Measurements from ENCODE around the gene SOCS1. TPM values are rescaled to one million over a fixed set of nuclear protein-coding genes. Genes with fewer than 3 reads are reported as not detected.

Gene SOCS1
- total RNA-seq, 1 experiment from 2014 or later, result 1.4 TPM

GRCh38 chr16:11272484-11272883 is 16.5 kb upstream of the SOCS1 start:
- intact Hi-C loops (cut with micrococcal nuclease), result no loop called here
- H3K27me3 Mint-ChIP-seq (ENCODE audit: insufficient read depth, unreplicated experiment), result peaks cover 33% of the 10 kb centered on the region
- H3K4me3 Mint-ChIP-seq (ENCODE audit: unreplicated experiment), result no peak overlapping the region
- no peak for DNase-seq (ENCODE audit: unreplicated experiment)
- POLR2A ChIA-PET, result no interaction called here
- H3K4me1 Mint-ChIP-seq (ENCODE audit: insufficient read depth, unreplicated experiment), result peaks cover 6% of the 10 kb centered on the region
- no peak for TF ChIP-seq CTCF (IDR thresholded peaks at IDR 0.05; ENCODE audit: unreplicated experiment)
- CTCF ChIA-PET, result interaction anchor here (0.6 to 2.8 kb wide), 5 partner anchors 16 to 308 kb away, joined by 3 to 9 read pairs (median 5); partner anchors contain the start of gene SOCS1
- H3K9me3 Mint-ChIP-seq (ENCODE audit: unreplicated experiment), result no peaks in the 10 kb centered on the region
- BruUV-seq (replicated peaks), result no TSS peak
- no peak overlapping the region for H3K27ac Mint-ChIP-seq (ENCODE audit: low read depth, unreplicated experiment)
- H3K36me3 Mint-ChIP-seq (ENCODE audit: insufficient read depth, unreplicated experiment), result no peaks in the 10 kb centered on the region

GRCh38 chr16:11271610-11272009 is 15.6 kb upstream of the SOCS1 start:
- Mint-ChIP-seq H3K4me1 (ENCODE audit: insufficient read depth, unreplicated experiment) (peaks cover under 1% of the 10 kb centered on the region), H3K4me3 (ENCODE audit: unreplicated experiment) (no peak overlapping the region), H3K36me3 (ENCODE audit: insufficient read depth, unreplicated experiment) (no peaks in the 10 kb centered on the region), H3K9me3 (ENCODE audit: unreplicated experiment) (no peaks in the 10 kb centered on the region), H3K27me3 (ENCODE audit: insufficient read depth, unreplicated experiment) (peaks cover 33% of the 10 kb centered on the region), H3K27ac (ENCODE audit: low read depth, unreplicated experiment) (no peak overlapping the region)
- BruUV-seq (replicated peaks), result no TSS peak
- CTCF ChIA-PET, result interaction anchor here (0.6 to 2.8 kb wide), 8 partner anchors 15 to 357 kb away, joined by 3 to 9 read pairs (median 5); partner anchors contain the start of gene SOCS1
- intact Hi-C loops (cut with micrococcal nuclease), result no loop called here
- no peak for DNase-seq (ENCODE audit: unreplicated experiment)
- POLR2A ChIA-PET, result no interaction called here
- TF ChIP-seq CTCF (IDR thresholded peaks at IDR 0.05; ENCODE audit: unreplicated experiment), result no peak

GRCh38 chr16:11270602-11271162 is 14.7 kb upstream of the SOCS1 start:
- ChIA-PET CTCF (interaction anchor here (1.5 to 1.8 kb wide), 2 partner anchors 299 to 306 kb away, joined by 4 to 5 read pairs; no protein-coding TSS in a partner anchor), POLR2A (no interaction called here)
- Mint-ChIP-seq H3K36me3 (ENCODE audit: insufficient read depth, unreplicated experiment) (no peaks in the 10 kb centered on the region), H3K27me3 (ENCODE audit: insufficient read depth, unreplicated experiment) (peaks cover 33% of the 10 kb centered on the region), H3K27ac (ENCODE audit: low read depth, unreplicated experiment) (no peak overlapping the region), H3K4me3 (ENCODE audit: unreplicated experiment) (no peak overlapping the region), H3K9me3 (ENCODE audit: unreplicated experiment) (no peaks in the 10 kb centered on the region), H3K4me1 (ENCODE audit: insufficient read depth, unreplicated experiment) (no peaks in the 10 kb centered on the region)
- no peak for DNase-seq (ENCODE audit: unreplicated experiment)
- BruUV-seq (replicated peaks), result no TSS peak
- no peak for TF ChIP-seq CTCF (IDR thresholded peaks at IDR 0.05; ENCODE audit: unreplicated experiment)
- intact Hi-C loops (cut with micrococcal nuclease), result no loop called here

GRCh38 chr16:11268921-11269375 is 12.9 kb upstream of the SOCS1 start, which contains the start of gene TNP2:
Gene TNP2, minus strand, starts transcription at chr16:11269325. Its CDS starts 63 bp downstream, at chr16:11269262.
- no peak for TF ChIP-seq CTCF (IDR thresholded peaks at IDR 0.05; ENCODE audit: unreplicated experiment)
- H3K27ac Mint-ChIP-seq (ENCODE audit: low read depth, unreplicated experiment), result no peak within 1 kb of the TSS
- POLR2A ChIA-PET, result interaction anchor here (0.7 to 1.6 kb wide), 3 partner anchors 9 to 42 kb away, joined by 3 to 4 read pairs (median 3); no protein-coding TSS in a partner anchor
- no TSS peak for BruUV-seq (replicated peaks)
- H3K9me3 Mint-ChIP-seq (ENCODE audit: unreplicated experiment), result no peaks in the 10 kb centered on the region
- intact Hi-C loops (cut with micrococcal nuclease), result no loop called here
- no peaks in the 10 kb centered on the region for H3K36me3 Mint-ChIP-seq (ENCODE audit: insufficient read depth, unreplicated experiment)
- peaks cover 33% of the 10 kb centered on the region for H3K27me3 Mint-ChIP-seq (ENCODE audit: insufficient read depth, unreplicated experiment)
- CTCF ChIA-PET, result interaction anchor here (0.6 to 0.9 kb wide), 3 partner anchors 11 to 88 kb away, joined by 3 read pairs; no protein-coding TSS in a partner anchor
- no peak for DNase-seq (ENCODE audit: unreplicated experiment)
- H3K4me1 Mint-ChIP-seq (ENCODE audit: insufficient read depth, unreplicated experiment), result no peaks in the 10 kb centered on the region
- H3K4me3 Mint-ChIP-seq (ENCODE audit: unreplicated experiment), result no peak within 1 kb of the TSS

All from MCF 10A (cell line).